MCF 10A (cell line): Measurements from ENCODE around the gene ABCB4. TPM values are rescaled to one million over a fixed set of nuclear protein-coding genes. Genes with fewer than 3 reads are reported as not detected.

Source experiments
- BruUV-seq: library from RNA; stranded (reverse); fragments of 400-500 nt; replicated peaks from 2 replicates; lab custom pipeline; 2021; lab: Mats Ljungman, UMichigan
- CTCF ChIA-PET: fragments of 300-600 bp; sonication (Branson Sonifier 250); formaldehyde crosslinking; extraction: SDS; loops from one replicate; lab custom pipeline; 2021; ENCODE audit warnings: antibody characterized with exemption, inconsistent platforms; lab: Yijun Ruan, JAX
- POLR2A ChIA-PET: fragments of 300-600, 350-650 bp; sonication (Branson Sonifier 250); formaldehyde crosslinking; extraction: SDS; loops from one replicate; lab custom pipeline; 2020; ENCODE audit warnings: antibody characterized with exemption, inconsistent platforms; lab: Yijun Ruan, JAX
- DNase-seq: peaks from one replicate; pipeline ENCODE4 v3.0.0-alpha.2; 2018; ENCODE audit not compliant: unreplicated experiment
- H3K27ac Mint-ChIP-seq: one replicate; pipeline ENCODE4 v1.8.0; 2022; ENCODE audit warnings: mild to moderate bottlenecking, low read depth, mixed read lengths; ENCODE audit not compliant: unreplicated experiment
- H3K27me3 Mint-ChIP-seq: one replicate; pipeline ENCODE4 v1.8.0; 2022; ENCODE audit warnings: mixed read lengths; ENCODE audit not compliant: insufficient read depth, unreplicated experiment
- H3K36me3 Mint-ChIP-seq: one replicate; pipeline ENCODE4 v1.8.0; 2022; ENCODE audit warnings: mild to moderate bottlenecking, moderate library complexity, mixed read lengths; ENCODE audit not compliant: insufficient read depth, unreplicated experiment
- H3K4me1 Mint-ChIP-seq: one replicate; pipeline ENCODE4 v1.8.0; 2022; ENCODE audit warnings: mixed read lengths; ENCODE audit not compliant: insufficient read depth, unreplicated experiment
- H3K4me3 Mint-ChIP-seq: one replicate; pipeline ENCODE4 v1.8.0; 2022; ENCODE audit warnings: mild to moderate bottlenecking, moderate library complexity, mixed read lengths; ENCODE audit not compliant: unreplicated experiment
- H3K9me3 Mint-ChIP-seq: one replicate; pipeline ENCODE4 v1.8.0; 2022; ENCODE audit warnings: mixed read lengths; ENCODE audit not compliant: unreplicated experiment
- intact Hi-C: fragments of 100-400 bp; cut with micrococcal nuclease; formaldehyde crosslinking; loops from 2 replicates; pipeline ENCODE4 v1.14.1; 2022
- total RNA-seq: library from RNA; stranded (reverse); gene quantifications from 2 replicates; pipeline ENCODE4 v1.2.3, GENCODE V29; 2022
- TF ChIP-seq, protein P1 (sequence below): fragments of 200-600 bp; IDR thresholded peaks from one replicate; pipeline ENCODE4 v1.8.0; 2022; ENCODE audit warnings: antibody characterized with exemption, mild to moderate bottlenecking; ENCODE audit not compliant: unreplicated experiment

ABCB4 gene
- total RNA-seq, 1 experiment from 2014 or later, result not detected

DNA sequence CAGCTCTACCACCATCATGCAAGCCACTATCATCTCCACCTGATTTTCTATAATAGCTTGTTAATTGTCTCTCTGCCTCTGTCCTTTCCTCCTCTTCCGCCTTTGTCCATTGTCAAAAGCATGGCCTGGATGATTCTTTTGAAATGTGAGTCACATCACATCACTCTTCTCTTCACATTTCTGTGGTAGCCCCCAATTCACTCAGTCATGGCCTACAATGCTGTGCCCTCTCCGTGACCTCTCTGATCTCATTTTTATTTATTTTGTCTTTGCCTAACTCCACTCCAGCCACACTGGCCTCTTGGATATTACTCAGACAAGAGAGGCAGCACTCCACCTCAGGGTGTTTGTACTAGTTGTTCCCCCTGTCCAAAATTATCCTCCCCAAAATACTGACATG is 4.9 kb upstream of the ABCB4 start:
- ChIA-PET CTCF (interaction anchor here (1.1 kb wide), 1 partner anchor 9 kb away, joined by 4 read pairs; no protein-coding TSS in a partner anchor), POLR2A (no interaction called here)
- no TSS peak for BruUV-seq
- TF ChIP-seq, protein P1, sequence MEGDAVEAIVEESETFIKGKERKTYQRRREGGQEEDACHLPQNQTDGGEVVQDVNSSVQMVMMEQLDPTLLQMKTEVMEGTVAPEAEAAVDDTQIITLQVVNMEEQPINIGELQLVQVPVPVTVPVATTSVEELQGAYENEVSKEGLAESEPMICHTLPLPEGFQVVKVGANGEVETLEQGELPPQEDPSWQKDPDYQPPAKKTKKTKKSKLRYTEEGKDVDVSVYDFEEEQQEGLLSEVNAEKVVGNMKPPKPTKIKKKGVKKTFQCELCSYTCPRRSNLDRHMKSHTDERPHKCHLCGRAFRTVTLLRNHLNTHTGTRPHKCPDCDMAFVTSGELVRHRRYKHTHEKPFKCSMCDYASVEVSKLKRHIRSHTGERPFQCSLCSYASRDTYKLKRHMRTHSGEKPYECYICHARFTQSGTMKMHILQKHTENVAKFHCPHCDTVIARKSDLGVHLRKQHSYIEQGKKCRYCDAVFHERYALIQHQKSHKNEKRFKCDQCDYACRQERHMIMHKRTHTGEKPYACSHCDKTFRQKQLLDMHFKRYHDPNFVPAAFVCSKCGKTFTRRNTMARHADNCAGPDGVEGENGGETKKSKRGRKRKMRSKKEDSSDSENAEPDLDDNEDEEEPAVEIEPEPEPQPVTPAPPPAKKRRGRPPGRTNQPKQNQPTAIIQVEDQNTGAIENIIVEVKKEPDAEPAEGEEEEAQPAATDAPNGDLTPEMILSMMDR, result no peak
- no peaks in the 10 kb centered on the region for H3K4me1 Mint-ChIP-seq
- no peaks in the 10 kb centered on the region for H3K9me3 Mint-ChIP-seq
- intact Hi-C loops, result no loop called here
- H3K36me3 Mint-ChIP-seq, result no peaks in the 10 kb centered on the region
- H3K27me3 Mint-ChIP-seq, result no peaks in the 10 kb centered on the region
- DNase-seq, result no peak
- H3K27ac Mint-ChIP-seq, result no peak overlapping the region
- H3K4me3 Mint-ChIP-seq, result no peak overlapping the region

DNA sequence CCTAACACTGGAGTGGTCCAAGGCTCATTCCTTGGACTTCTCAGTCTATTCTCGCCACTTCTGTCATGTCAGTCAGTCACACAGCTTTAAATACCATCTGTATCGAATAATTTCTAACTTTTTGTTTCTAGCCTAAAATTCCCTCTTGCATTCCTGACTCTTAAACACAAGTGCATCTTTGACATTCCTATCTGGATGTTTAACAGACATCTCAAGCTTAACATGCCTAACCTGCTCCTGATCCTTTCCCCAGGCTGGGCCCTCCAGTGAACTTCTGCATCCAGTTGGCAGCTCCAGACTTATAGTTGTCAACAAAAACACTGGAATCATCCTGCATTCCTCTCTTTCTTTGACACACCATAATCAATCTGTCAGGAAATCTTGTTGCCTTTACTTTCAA is 4.5 kb upstream of the ABCB4 start:
- Mint-ChIP-seq H3K4me3 (no peak overlapping the region), H3K27ac (no peak overlapping the region), H3K36me3 (no peaks in the 10 kb centered on the region), H3K4me1 (no peaks in the 10 kb centered on the region), H3K27me3 (no peaks in the 10 kb centered on the region), H3K9me3 (no peaks in the 10 kb centered on the region)
- no peak for DNase-seq
- POLR2A ChIA-PET, result interaction anchor here (0.6 kb wide), 1 partner anchor 14 kb away, joined by 3 read pairs; no protein-coding TSS in a partner anchor
- CTCF ChIA-PET, result interaction anchor here (1.1 kb wide), 1 partner anchor 9 kb away, joined by 4 read pairs; no protein-coding TSS in a partner anchor
- TF ChIP-seq, protein P1, result no peak
- intact Hi-C loops, result no loop called here
- no TSS peak for BruUV-seq

DNA sequence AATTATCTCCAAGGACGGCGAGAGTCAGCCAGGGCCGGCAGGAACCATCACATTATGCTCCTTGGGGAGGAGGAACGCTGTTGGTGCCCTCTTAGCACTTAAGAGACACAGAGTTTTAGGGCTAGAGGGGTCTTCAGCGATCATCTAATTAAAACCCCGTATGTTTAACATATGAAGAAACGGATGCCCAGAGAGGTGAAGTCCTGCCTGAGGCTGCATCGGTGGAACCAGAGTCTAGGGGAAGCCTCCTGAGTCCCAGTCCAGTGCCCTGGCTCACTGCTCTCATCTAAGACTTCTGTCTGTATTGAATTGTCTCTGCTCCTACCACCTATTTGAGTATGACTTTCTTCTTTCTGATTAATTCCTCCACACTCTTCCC is 688 bp upstream of the ABCB4 start:
- no TSS peak for BruUV-seq
- ChIA-PET POLR2A (no interaction called here), CTCF (no interaction called here)
- no peak for DNase-seq
- Mint-ChIP-seq H3K4me1 (no peaks in the 10 kb centered on the region), H3K27me3 (peaks cover 25% of the 10 kb centered on the region), H3K36me3 (no peaks in the 10 kb centered on the region), H3K27ac (no peak overlapping the region), H3K4me3 (no peak overlapping the region), H3K9me3 (no peaks in the 10 kb centered on the region)
- intact Hi-C loops, result no loop called here
- TF ChIP-seq, protein P1, result no peak

DNA sequence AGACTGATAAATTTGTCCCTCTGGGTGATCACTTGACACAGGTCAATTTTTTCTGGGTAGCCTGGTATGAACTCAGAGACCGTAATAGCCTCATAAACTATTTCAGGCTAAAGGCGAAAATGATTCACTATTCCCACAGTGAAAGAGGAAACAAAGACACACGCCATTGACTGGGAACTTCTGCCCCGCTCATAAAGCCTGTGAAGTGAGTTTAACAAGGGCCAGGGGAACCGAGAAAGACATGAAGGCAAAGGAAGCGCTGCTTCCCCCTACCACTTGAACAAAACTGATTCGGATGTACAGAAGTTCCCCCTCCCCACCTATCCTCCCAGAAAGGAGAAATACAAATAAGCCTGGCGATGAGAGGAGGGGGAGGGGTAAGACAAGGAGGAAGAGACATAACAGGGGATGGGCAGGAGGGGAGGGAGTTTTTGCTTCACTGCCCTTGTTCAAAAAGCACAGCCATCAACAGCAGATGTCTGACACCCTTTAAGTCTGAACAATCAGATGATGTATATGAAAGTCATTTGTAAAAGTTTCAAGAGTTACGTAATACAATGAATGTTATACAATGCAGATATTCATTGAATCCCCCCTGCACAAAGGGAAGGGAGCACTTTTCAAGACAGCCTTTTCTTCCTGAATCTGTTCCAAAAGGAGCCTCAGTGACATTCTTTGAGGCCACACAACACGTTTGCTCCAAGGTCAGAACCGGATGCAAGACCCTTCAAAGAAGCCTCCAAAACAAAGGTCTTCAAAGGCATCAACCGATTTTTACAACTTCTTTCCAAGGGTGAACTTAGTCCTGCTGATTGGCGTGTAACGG is 734 bp downstream of the ABCB4 start:
- BruUV-seq, result no TSS peak
- CTCF ChIA-PET, result no interaction called here
- DNase-seq, result no peak
- Mint-ChIP-seq H3K4me1 (no peaks in the 10 kb centered on the region), H3K27me3 (peaks cover 25% of the 10 kb centered on the region), H3K4me3 (no peak overlapping the region), H3K36me3 (no peaks in the 10 kb centered on the region), H3K27ac (no peak overlapping the region), H3K9me3 (no peaks in the 10 kb centered on the region)
- TF ChIP-seq, protein P1, result no peak
- intact Hi-C loops, result no loop called here
- POLR2A ChIA-PET, result no interaction called here
